ENCODE data around the gene NEAT1.

Gene NEAT1

DNA sequence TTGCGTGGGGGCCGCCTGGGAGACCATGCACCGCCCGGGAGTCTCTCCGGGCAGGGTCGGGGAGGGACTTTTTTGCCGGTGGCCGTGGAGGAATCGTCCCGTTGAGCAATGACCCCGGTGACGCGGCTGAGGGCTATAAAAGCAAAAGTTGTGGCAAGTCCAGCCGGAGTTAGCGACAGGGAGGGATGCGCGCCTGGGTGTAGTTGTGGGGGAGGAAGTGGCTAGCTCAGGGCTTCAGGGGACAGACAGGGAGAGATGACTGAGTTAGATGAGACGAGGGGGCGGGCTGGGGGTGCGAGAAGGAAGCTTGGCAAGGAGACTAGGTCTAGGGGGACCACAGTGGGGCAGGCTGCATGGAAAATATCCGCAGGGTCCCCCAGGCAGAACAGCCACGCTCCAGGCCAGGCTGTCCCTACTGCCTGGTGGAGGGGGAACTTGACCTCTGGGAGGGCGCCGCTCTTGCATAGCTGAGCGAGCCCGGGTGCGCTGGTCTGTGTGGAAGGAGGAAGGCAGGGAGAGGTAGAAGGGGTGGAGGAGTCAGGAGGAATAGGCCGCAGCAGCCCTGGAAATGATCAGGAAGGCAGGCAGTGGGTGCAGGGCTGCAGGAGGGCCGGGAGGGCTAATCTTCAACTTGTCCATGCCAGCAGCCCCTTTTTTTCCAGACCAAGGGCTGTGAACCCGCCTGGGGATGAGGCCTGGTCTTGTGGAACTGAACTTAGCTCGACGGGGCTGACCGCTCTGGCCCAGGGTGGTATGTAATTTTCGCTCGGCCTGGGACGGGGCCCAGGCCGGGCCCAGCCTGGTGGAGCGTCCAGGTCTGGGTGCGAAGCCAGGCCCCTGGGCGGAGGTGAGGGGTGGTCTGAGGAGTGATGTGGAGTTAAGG, at the start of gene NEAT1:
NEAT1 (plus strand) TSS at position 166 of the 883 bp plus-strand sequence.
- TF ChIP-seq, protein P1, sequence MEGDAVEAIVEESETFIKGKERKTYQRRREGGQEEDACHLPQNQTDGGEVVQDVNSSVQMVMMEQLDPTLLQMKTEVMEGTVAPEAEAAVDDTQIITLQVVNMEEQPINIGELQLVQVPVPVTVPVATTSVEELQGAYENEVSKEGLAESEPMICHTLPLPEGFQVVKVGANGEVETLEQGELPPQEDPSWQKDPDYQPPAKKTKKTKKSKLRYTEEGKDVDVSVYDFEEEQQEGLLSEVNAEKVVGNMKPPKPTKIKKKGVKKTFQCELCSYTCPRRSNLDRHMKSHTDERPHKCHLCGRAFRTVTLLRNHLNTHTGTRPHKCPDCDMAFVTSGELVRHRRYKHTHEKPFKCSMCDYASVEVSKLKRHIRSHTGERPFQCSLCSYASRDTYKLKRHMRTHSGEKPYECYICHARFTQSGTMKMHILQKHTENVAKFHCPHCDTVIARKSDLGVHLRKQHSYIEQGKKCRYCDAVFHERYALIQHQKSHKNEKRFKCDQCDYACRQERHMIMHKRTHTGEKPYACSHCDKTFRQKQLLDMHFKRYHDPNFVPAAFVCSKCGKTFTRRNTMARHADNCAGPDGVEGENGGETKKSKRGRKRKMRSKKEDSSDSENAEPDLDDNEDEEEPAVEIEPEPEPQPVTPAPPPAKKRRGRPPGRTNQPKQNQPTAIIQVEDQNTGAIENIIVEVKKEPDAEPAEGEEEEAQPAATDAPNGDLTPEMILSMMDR (conservative IDR thresholded peaks at IDR 0.05; ENCODE audit: low read depth, low read length) = no peak
- H3K4me3 ChIP-seq (ENCODE audit: low read depth, low read length) = peak within 1 kb of the TSS; percentile 77

DNA sequence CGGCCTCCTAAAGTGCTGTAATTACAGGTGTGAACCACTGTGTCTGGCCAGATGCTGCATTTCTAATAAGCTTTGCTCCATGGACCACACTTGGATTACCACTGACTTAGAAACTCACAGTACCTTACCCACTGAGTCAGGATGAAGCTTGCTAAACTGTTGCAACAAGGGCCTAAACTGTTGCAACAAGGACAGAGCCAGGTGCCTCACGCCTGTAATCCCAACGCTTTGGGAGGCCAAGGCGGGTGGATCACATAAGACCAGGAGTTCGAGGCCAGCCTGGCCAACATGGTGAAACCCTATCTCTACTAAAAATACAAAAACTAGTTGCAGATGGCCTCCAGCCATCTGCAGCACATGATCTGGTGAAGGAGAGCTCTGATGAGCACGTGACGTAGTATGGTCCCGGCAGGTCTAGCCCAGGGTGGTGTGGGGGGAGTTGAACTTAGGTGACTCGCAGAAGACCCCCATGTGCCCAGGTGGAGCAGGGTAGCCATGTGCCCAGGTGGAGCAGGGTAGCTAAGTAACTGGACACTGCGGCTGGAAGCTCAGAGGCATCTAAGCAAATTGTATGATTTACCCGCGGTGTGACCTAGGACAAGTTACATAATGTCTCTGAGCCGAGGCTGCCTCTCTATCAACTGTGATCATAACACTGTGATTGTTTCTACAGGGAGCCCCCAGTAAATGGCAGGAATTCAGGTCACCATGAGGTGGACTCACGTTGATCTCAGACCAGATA, 48.6 kb upstream of the NEAT1 start:
- DNase-seq (ENCODE audit: low read depth) = no peak
- TF ChIP-seq, protein P1 (conservative IDR thresholded peaks at IDR 0.05; ENCODE audit: low read depth, low read length) = no peak
- H3K4me3 ChIP-seq (ENCODE audit: low read depth, low read length) = no peak overlapping the region

More for the DNA sequence above, at the start of gene NEAT1:
- DNase-seq (ENCODE audit: low read depth) = peak; percentile 97

DNA sequence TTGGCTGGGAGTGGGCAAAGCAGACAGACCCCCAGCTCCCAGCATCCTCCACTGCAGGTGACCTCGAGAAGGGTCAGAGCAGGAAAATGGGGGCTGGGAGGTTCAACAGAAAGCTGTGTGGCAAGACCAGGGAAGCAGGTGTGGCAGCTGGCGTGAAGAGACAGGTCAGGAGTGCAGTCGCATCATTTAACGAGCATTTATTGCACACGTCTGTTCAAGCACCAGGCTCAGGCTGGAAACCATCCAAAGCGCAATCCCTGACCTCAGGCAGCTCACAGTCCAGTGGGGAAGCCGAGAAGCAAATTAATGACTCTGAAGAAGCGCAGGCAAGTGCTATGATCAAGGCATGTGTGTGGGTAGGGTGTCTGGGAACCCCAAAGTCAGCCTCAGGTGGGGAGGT, 47.6 kb upstream of the NEAT1 start:
- TF ChIP-seq, protein P1 (conservative IDR thresholded peaks at IDR 0.05; ENCODE audit: low read depth, low read length) = no peak
- H3K4me3 ChIP-seq (ENCODE audit: low read depth, low read length) = no peak overlapping the region
- DNase-seq (ENCODE audit: low read depth) = no peak

DNA sequence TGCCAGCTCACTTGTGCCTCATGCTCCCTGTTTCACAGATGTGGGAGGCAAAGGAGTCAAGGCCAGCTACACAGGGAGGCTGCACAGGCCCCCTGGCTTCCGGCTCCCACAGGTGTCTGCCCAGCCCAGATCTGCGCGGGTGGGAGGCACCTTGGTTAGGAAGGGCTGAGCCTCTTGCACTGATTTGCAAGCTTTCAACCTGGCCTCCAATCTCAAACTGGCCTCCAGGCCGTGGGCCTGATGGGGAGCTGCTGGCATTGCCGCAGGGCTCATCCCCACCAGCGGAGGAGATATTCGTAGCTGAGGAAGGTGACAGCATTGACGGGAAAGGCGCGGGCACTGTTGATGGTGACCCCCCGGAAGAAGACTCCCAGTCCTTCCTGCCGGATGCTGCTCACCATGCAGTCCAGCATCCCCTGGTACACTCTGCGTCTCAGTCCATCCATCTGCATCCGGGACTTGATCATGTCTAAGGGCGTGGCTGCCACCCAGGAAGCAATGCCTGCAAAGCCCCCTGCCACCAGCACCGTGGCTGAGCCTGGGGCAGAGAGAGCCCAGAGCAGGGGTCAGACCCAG, 46.4 kb upstream of the NEAT1 start:
- TF ChIP-seq, protein P1 (conservative IDR thresholded peaks at IDR 0.05; ENCODE audit: low read depth, low read length) = no peak
- DNase-seq (ENCODE audit: low read depth) = no peak
- H3K4me3 ChIP-seq (ENCODE audit: low read depth, low read length) = no peak overlapping the region

DNA sequence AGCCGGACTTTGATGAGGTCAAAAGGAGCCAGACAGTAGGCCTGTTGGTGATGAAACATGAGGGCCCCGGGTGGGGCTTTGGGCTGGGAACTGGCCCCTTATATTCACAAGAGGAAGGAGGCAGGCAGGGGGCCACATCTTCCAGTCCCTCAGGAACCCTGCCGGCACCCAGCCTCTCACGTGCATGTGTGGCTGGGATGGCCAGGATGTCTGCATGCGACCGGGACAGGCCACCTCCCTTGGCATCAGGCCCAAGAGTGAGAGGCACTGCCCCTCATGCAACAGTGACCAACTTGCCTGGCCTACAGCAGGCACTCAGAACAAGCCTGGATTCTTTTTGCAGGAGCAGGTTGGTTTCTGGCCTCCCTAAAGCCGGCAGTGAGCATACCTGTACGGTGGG, 45.6 kb upstream of the NEAT1 start:
- TF ChIP-seq, protein P1 (conservative IDR thresholded peaks at IDR 0.05; ENCODE audit: low read depth, low read length) = no peak
- DNase-seq (ENCODE audit: low read depth) = no peak
- no peak overlapping the region for H3K4me3 ChIP-seq (ENCODE audit: low read depth, low read length)

DNA sequence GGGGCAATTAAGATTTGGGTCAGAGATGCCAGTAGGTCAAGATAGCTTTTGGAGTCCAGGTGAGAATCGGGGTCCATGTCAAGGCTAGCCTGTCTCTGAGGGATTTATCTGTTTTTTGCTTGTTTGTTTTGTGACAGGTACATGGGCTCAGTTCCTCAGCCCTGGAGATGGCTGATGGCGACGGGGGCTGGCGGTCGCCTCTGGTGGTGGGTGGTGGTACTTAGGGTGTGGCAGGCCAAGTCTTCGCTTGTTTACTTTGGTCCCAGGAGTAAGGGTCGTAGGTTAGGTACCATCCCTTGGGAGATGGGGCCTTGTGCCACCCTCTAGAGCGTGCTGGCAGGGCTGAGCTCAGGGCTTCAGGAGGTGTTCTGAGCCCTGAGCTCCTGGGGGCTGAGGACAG, 44.8 kb upstream of the NEAT1 start:
- no peak for DNase-seq (ENCODE audit: low read depth)
- TF ChIP-seq, protein P1 (conservative IDR thresholded peaks at IDR 0.05; ENCODE audit: low read depth, low read length) = no peak
- H3K4me3 ChIP-seq (ENCODE audit: low read depth, low read length) = no peak overlapping the region
